ENCODE data around the gene IL11. TPM values are rescaled to one million over a fixed set of nuclear protein-coding genes. Genes with fewer than 3 reads are reported as not detected.

The IL11 gene
- total RNA-seq, 1 donor from 2014 or later: 3.1 TPM

GRCh38 chr19:55392820-55393761, 22.8 kb upstream of the IL11 start:
- Mint-ChIP-seq H3K9me3 (ENCODE audit: low read depth) (no peaks in the 10 kb centered on the region), H3K4me3 (ENCODE audit: unreplicated experiment) (no peak overlapping the region), H3K36me3 (ENCODE audit: low read depth) (peaks cover 5% of the 10 kb centered on the region), H3K4me1 (ENCODE audit: low read depth) (peaks cover 36% of the 10 kb centered on the region), H3K27me3 (ENCODE audit: low read depth) (no peaks in the 10 kb centered on the region), H3K27ac (ENCODE audit: unreplicated experiment) (peak overlapping the region; percentile 49)
- no peak for TF ChIP-seq CTCF (IDR thresholded peaks at IDR 0.05)
- no peak for DNase-seq (ENCODE audit: low spot score)

GRCh38 chr19:55391702-55392615, 21.7 kb upstream of the IL11 start:
- no peak for DNase-seq (ENCODE audit: low spot score)

DNA sequence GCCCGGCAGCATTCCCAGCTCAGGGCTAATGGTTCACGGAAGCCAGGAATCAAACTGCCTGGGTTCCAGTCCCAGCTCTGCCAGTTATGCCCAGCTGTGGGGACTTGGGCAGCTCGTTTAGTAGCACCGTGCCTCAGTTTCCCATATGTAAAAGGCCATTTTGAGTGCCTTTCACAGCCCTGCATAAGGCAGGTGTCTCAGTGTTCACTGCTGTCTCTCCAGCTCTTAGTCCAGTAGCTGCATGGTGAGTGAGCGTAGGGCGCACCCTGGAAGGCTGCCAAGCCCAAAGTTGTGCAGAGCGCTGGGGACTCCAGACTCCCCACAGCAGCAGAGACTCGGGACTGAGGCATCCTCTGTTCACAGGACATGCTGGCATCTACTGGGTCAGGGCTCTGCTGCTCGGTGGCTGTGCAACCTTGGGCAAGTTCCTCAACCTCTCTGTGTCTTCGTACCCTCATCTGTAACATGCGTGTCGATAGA, 21.0 kb upstream of the IL11 start:
- Mint-ChIP-seq H3K36me3 (ENCODE audit: low read depth) (peaks cover 19% of the 10 kb centered on the region), H3K27me3 (ENCODE audit: low read depth) (no peaks in the 10 kb centered on the region), H3K4me3 (ENCODE audit: unreplicated experiment) (no peak overlapping the region), H3K27ac (ENCODE audit: unreplicated experiment) (no peak overlapping the region), H3K4me1 (ENCODE audit: low read depth) (peaks cover 53% of the 10 kb centered on the region), H3K9me3 (ENCODE audit: low read depth) (no peaks in the 10 kb centered on the region)
- no peak for TF ChIP-seq CTCF (IDR thresholded peaks at IDR 0.05)
- DNase-seq (ENCODE audit: low spot score): no peak

More at GRCh38 chr19:55391702-55392615, 21.7 kb upstream of the IL11 start:
- Mint-ChIP-seq H3K27me3 (ENCODE audit: low read depth) (no peaks in the 10 kb centered on the region), H3K27ac (ENCODE audit: unreplicated experiment) (no peak overlapping the region), H3K4me1 (ENCODE audit: low read depth) (peaks cover 46% of the 10 kb centered on the region), H3K36me3 (ENCODE audit: low read depth) (peaks cover 14% of the 10 kb centered on the region), H3K4me3 (ENCODE audit: unreplicated experiment) (no peak overlapping the region), H3K9me3 (ENCODE audit: low read depth) (no peaks in the 10 kb centered on the region)
- TF ChIP-seq CTCF (IDR thresholded peaks at IDR 0.05): no peak

DNA sequence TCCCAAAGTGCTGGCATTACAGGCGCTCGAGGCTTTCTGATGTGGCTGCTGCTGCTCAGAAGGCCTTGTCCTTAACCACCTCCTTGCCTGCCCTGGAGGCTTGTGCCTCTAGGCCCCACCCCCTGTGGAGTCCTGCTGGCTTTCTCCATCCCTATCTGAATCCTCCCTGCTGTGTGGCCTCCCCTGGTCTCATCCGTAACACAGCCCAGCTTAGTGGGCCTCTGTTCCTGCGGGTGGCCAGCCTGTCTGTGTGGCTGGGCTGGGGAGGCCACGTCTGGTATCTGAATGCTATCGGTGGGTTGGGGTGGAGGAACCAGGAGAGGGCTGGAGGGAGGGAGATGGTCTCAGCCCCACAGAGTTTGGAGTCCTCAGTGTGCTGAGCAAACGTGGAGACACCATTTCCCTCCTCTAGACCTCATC, 20.2 kb upstream of the IL11 start:
- Mint-ChIP-seq H3K27ac (ENCODE audit: unreplicated experiment) (no peak overlapping the region), H3K4me1 (ENCODE audit: low read depth) (peaks cover 55% of the 10 kb centered on the region)

More for the DNA sequence above, 20.2 kb upstream of the IL11 start:
- no peak overlapping the region for H3K4me3 Mint-ChIP-seq (ENCODE audit: unreplicated experiment)
- H3K27me3 Mint-ChIP-seq (ENCODE audit: low read depth): no peaks in the 10 kb centered on the region
- no peak for DNase-seq (ENCODE audit: low spot score)
- H3K9me3 Mint-ChIP-seq (ENCODE audit: low read depth): no peaks in the 10 kb centered on the region
- H3K36me3 Mint-ChIP-seq (ENCODE audit: low read depth): peaks cover 21% of the 10 kb centered on the region
- no peak for TF ChIP-seq CTCF (IDR thresholded peaks at IDR 0.05)
